Pancreas (tissue), 10 donors: ENCODE data around the gene ZMYM1. TPM values are rescaled to one million over a fixed set of nuclear protein-coding genes. Genes with fewer than 3 reads are reported as not detected.
A peak's percentile ranks its signal among the peaks of the same experiment; 100 is the strongest.
"Not testable (repeated sequence)": the region's sequence is repeated elsewhere in the genome, so short reads cannot be mapped to it uniquely, and the experiment has no call there.

ENCODE experiments used
- ATAC-seq, 4 donors: fragments of 200-7000 bp; cut with Tn5 transposase; one replicate each; pipeline versions ENCODE4 v1.8.0 to v1.9.1; 2020; ENCODE audit warnings: mild to moderate bottlenecking in 4 of 4, moderate library complexity in 4 of 4
- DNase-seq, 6 donors: peaks; one replicate each; pipeline ENCODE4 v3.0.0-alpha.2; 2020
- FAIRE-seq: peaks from 2 replicates; lab custom pipeline; 2012; peaks lifted over from hg19 to GRCh38; lab: Jason Lieb, UNC
- H3K27ac ChIP-seq, 4 donors: fragments of 200-600 bp; sonication (generic); 1 replicate in 3 of 4; 2 replicates in 1 of 4; pipeline versions ENCODE4 v1.5.0 to v1.8.0; 2020
- H3K27me3 ChIP-seq, 4 donors: fragments of 200-600 bp; one replicate each; pipeline ENCODE4 v1.8.0; 2021
- H3K36me3 ChIP-seq, 3 donors: fragments of 200-600 bp; sonication (generic) in 1 of 3; one replicate each; pipeline versions ENCODE4 v1.5.0 to v1.8.0; 2020 to 2021
- H3K4me1 ChIP-seq, 3 donors: fragments of 200-600 bp; one replicate each; pipeline ENCODE4 v1.8.0; 2021
- H3K4me3 ChIP-seq, 4 donors: fragments of 200-600 bp; sonication (generic) in 2 of 4; one replicate each; pipeline versions ENCODE4 v1.5.0 to v1.8.0; 2020 to 2021
- H3K9me3 ChIP-seq, 4 donors: fragments of 200-600 bp; one replicate each; pipeline ENCODE4 v1.8.0; 2021
- CTCF ChIP-seq, 4 donors: fragments of 200-600 bp; sonication (generic) in 3 of 4; IDR thresholded peaks; one replicate each; pipeline versions ENCODE4 v1.5.0 to v1.8.0; 2021; ENCODE audit warnings: antibody characterized with exemption in 4 of 4
- WGBS, 2 donors: extraction: QIAGEN DNeasy Blood & Tissue Kit; methylation state at CpG; one replicate each; pipeline ENCODE4 v1.1.7; 2013; 5-methylcytosine and 5-hydroxymethylcytosine counted together
- intact Hi-C, 3 donors: fragments of 100-400 bp; cut with DNase I; formaldehyde crosslinking; loops; one replicate each; pipeline versions ENCODE4 v1.11.1 to v1.14.2; 2022
- polyA plus RNA-seq, 2 donors: library from polyadenylated mRNA; stranded (reverse); fragments of 200-250 nt; gene quantifications; one replicate each; pipeline ENCODE4 v1.2.3, GENCODE V29; 2013
- total RNA-seq, 6 donors: library from RNA; stranded (reverse); fragmentation: NEBNext Ultra II Directional in 4 of 6; extraction: Animal tissue kit (Norgen Biotek cat#: 25700) in 4 of 6; gene quantifications; one replicate each; pipeline versions ENCODE4 v1.2.1 to v1.2.4, GENCODE V29; 2021 to 2023
- donor health status: healthy with polysubstance abuse.
- donor health status: DM: no; HTN: no; CAD: no; lungs with moderate emphysema.
- donor health status: DM: no; HTN: no; CAD: no.
- donor health status: control.
- donor health status: control.
- donor health status: Bipolar disorder and iron deficiency.
- donor health status: DM: yes; HTN: yes; CAD: no.
- donor health status: DM: no; HTN: no; CAD: no.
- donor health status: DM: no; HTN: no; CAD: no.
- donor health status: DM: yes; HTN: yes; CAD: no.

Gene ZMYM1
- total and polyA plus RNA-seq, 8 donors = 2.5 to 10.1 (median 4.1) TPM

- peak; percentile 39 to 62 (median 57) for ATAC-seq
- Histone ChIP-seq H3K27me3 (no peaks in the 10 kb centered on the region), H3K27ac (peak overlapping the region in 2 of 4 donors; percentile 6 to 60), H3K4me3 (no peak overlapping the region), H3K36me3 (no peaks in the 10 kb centered on the region), H3K4me1 (peaks cover 11 to 13% (median 13%) of the 10 kb centered on the region in 3 donors), H3K9me3 (no peaks in the 10 kb centered on the region)
- 48 to 50% methylated on average over 12 of the region's 12 CpGs for WGBS, 2 donors
- intact Hi-C loops = no loop called here
- no peak for FAIRE-seq
- no peak for TF ChIP-seq CTCF (IDR thresholded peaks at IDR 0.05)
- no peak for DNase-seq
Observed at GRCh38 chr1:35143737-35144508, 64.7 kb downstream of the ZMYM1 start.

- WGBS, 2 donors = 74 to 89% methylated on average over 13 of the region's 13 CpGs
- H3K4me1 ChIP-seq = peaks cover 11 to 13% (median 13%) of the 10 kb centered on the region in 3 donors
- DNase-seq, intact Hi-C loops, H3K36me3 ChIP-seq, H3K27ac ChIP-seq, H3K27me3 ChIP-seq, H3K4me3 ChIP-seq, FAIRE-seq, ATAC-seq, H3K9me3 ChIP-seq: not testable (repeated sequence)
Observed at GRCh38 chr1:35145892-35146549, 66.8 kb downstream of the ZMYM1 start.

GRCh38 chr1:35151220-35151619, 72.0 kb downstream of the ZMYM1 start:
- DNase-seq (no peak), FAIRE-seq (no peak), ATAC-seq (no peak)
- no peak for TF ChIP-seq CTCF (IDR thresholded peaks at IDR 0.05)
- no peaks in the 10 kb centered on the region for H3K4me1 ChIP-seq
- WGBS, 2 donors = 95 to 96% methylated on average over 5 of the region's 5 CpGs
- H3K27ac ChIP-seq = no peak overlapping the region
- H3K27me3 ChIP-seq = no peaks in the 10 kb centered on the region
- no peaks in the 10 kb centered on the region for H3K36me3 ChIP-seq
- intact Hi-C loops = no loop called here
- no peak overlapping the region for H3K4me3 ChIP-seq
- no peaks in the 10 kb centered on the region for H3K9me3 ChIP-seq

GRCh38 chr1:35164893-35165292, 85.7 kb downstream of the ZMYM1 start:
- ATAC-seq (no peak), FAIRE-seq (no peak), DNase-seq (no peak)
- Histone ChIP-seq H3K27ac (no peak overlapping the region), H3K9me3 (no peaks in the 10 kb centered on the region), H3K4me1 (no peaks in the 10 kb centered on the region), H3K4me3 (no peak overlapping the region), H3K27me3 (no peaks in the 10 kb centered on the region), H3K36me3 (no peaks in the 10 kb centered on the region)
- intact Hi-C loops = no loop called here
- 98 to 100% methylated on average over 3 of the region's 3 CpGs for WGBS, 2 donors
- TF ChIP-seq CTCF (IDR thresholded peaks at IDR 0.05) = no peak

Other genes starting within 250 kb of the ZMYM1 start
- gene SMIM12, start 219.6 kb upstream of the ZMYM1 start, total RNA-seq = 10 to 100 TPM in 5 of 6 donors, 1 to 10 TPM in 1; 8.3 to 18.5 (median 14.3) TPM
- gene SMIM12, start 219.6 kb upstream of the ZMYM1 start, polyA plus RNA-seq = 10 to 100 TPM in 1 of 2 donors, 1 to 10 TPM in 1; 6.2 to 17.1 TPM
- gene DLGAP3, start 149.7 kb upstream of the ZMYM1 start, total RNA-seq = 1 to 10 TPM in 3 of 6 donors, under 1 TPM in 3; 0.53 to 1.8 (median 1.3) TPM
- gene DLGAP3, start 149.7 kb upstream of the ZMYM1 start, polyA plus RNA-seq = 1 to 10 TPM; 1.3 to 1.8 TPM
- gene TMEM35B, start 94.0 kb upstream of the ZMYM1 start, total RNA-seq = 10 to 100 TPM; 10.7 to 21.5 (median 12.8) TPM
- gene TMEM35B, start 94.0 kb upstream of the ZMYM1 start, polyA plus RNA-seq = 10 to 100 TPM; 14.5 to 33.8 TPM
- gene ZMYM6, start 47.4 kb upstream of the ZMYM1 start, total RNA-seq = 10 to 100 TPM in 2 of 6 donors, 1 to 10 TPM in 4; 4.8 to 11.1 (median 7.0) TPM
- 10 to 100 TPM in 1 of 2 donors, 1 to 10 TPM in 1; 8.8 to 10.6 TPM for gene ZMYM6, start 47.4 kb upstream of the ZMYM1 start, polyA plus RNA-seq
- gene SFPQ, start 113.8 kb downstream of the ZMYM1 start, total RNA-seq = 100 to 1,000 TPM in 2 of 6 donors, 10 to 100 TPM in 4; 63.4 to 112 (median 84.7) TPM
- 100 to 1,000 TPM; 190 to 267 TPM for gene SFPQ, start 113.8 kb downstream of the ZMYM1 start, polyA plus RNA-seq
- 10 to 100 TPM; 17.2 to 31.1 (median 21.5) TPM for gene ZMYM4, start 189.3 kb downstream of the ZMYM1 start, total RNA-seq
- gene ZMYM4, start 189.3 kb downstream of the ZMYM1 start, polyA plus RNA-seq = 10 to 100 TPM; 10.5 to 12.7 TPM